Fibroblast of pulmonary artery (primary cell): ENCODE data around the gene HPSE2.

ENCODE experiments used
- DNase-seq: peaks from one replicate; pipeline ENCODE4 v3.0.0-alpha.2; 2010; ENCODE audit warnings: low read depth
- H3K4me3 ChIP-seq: replicated peaks from 2 replicates; pipeline ENCODE4 v1.5.1; 2011; ENCODE audit warnings: low read depth, mild to moderate bottlenecking, control low read depth, low read length, moderate library complexity
- CTCF ChIP-seq: IDR thresholded peaks from 2 replicates; pipeline ENCODE4 v1.5.1; 2011; ENCODE audit warnings: mild to moderate bottlenecking, control low read depth, low read length, inconsistent platforms; ENCODE audit errors: missing control alignments

The HPSE2 gene

GRCh38 chr10:98419469-98420261, 816.0 kb downstream of the HPSE2 start:
- no peak for TF ChIP-seq CTCF
- no peak overlapping the region for H3K4me3 ChIP-seq
- DNase-seq: no peak

- no peak overlapping the region for H3K4me3 ChIP-seq
- no peak for DNase-seq
- TF ChIP-seq CTCF: no peak
These were observed 816.8 kb downstream of the HPSE2 start for GRCh38 chr10:98418665-98419468.

- no peak overlapping the region for H3K4me3 ChIP-seq
- TF ChIP-seq CTCF: no peak
- DNase-seq: no peak
These were observed 817.5 kb downstream of the HPSE2 start for GRCh38 chr10:98417973-98418664.

GRCh38 chr10:98417481-98417959, 818.1 kb downstream of the HPSE2 start:
- TF ChIP-seq CTCF: no peak
- no peak overlapping the region for H3K4me3 ChIP-seq
- DNase-seq: no peak

GRCh38 chr10:98416606-98417388, 818.9 kb downstream of the HPSE2 start:
- no peak for TF ChIP-seq CTCF
- DNase-seq: no peak
- no peak overlapping the region for H3K4me3 ChIP-seq

GRCh38 chr10:98415731-98416119, 819.9 kb downstream of the HPSE2 start:
- peak; percentile 12 for DNase-seq
- TF ChIP-seq CTCF: no peak

More at GRCh38 chr10:98415731-98416119, 819.9 kb downstream of the HPSE2 start:
- H3K4me3 ChIP-seq: no peak overlapping the region
